Muscle of leg (tissue), 11 donors: Measurements from ENCODE around the gene INTS15. TPM values are rescaled to one million over a fixed set of nuclear protein-coding genes. Genes with fewer than 3 reads are reported as not detected.

ENCODE experiments used
- DNase-seq: peaks from one replicate; pipeline ENCODE4 v3.0.0; 2013
- H3K27ac ChIP-seq: one replicate; pipeline ENCODE4 v1.5.1; 2013; ENCODE audit warnings: mild to moderate bottlenecking, low read length, control low read depth
- H3K27me3 ChIP-seq: one replicate; pipeline ENCODE4 v1.6.1; 2013; ENCODE audit warnings: low read length; ENCODE audit not compliant: control insufficient read depth, insufficient read depth
- H3K36me3 ChIP-seq: one replicate; pipeline ENCODE4 v1.6.1; 2013; ENCODE audit warnings: low read length; ENCODE audit not compliant: control insufficient read depth, insufficient read depth
- H3K4me1 ChIP-seq: one replicate; pipeline ENCODE4 v1.6.1; 2013; ENCODE audit warnings: low read length; ENCODE audit not compliant: control insufficient read depth, insufficient read depth
- H3K4me3 ChIP-seq: one replicate; pipeline ENCODE4 v1.5.1; 2013; ENCODE audit warnings: low read length, control low read depth
- H3K9me3 ChIP-seq: replicated peaks from 2 replicates; pipeline ENCODE4 v1.6.1; 2013; ENCODE audit warnings: low read depth, low read length; ENCODE audit not compliant: control insufficient read depth
- WGBS: methylation state at CpG from one replicate; pipeline ENCODE4 v1.1.5; 2013; ENCODE audit warnings: missing lambda C conversion rate; ENCODE audit not compliant: insufficient coverage; 5-methylcytosine and 5-hydroxymethylcytosine counted together
- polyA plus RNA-seq, 8 donors: library from polyadenylated mRNA; unstranded; fragments of 120-200 nt; gene quantifications; one replicate each; pipeline versions ENCODE4 v1.2.1 to v1.2.3, GENCODE V29; 2013; ENCODE audit warnings: inconsistent platforms in 1 of 8, low replicate concordance in 1 of 8; ENCODE audit not compliant: insufficient read length in 8 of 8, insufficient read depth in 1 of 8
- total RNA-seq: library from RNA; stranded (reverse); fragments of 120-200 nt; gene quantifications from one replicate; pipeline ENCODE4 v1.2.4, GENCODE V29; 2013

The INTS15 gene
- total and polyA plus RNA-seq, 9 donors = 11.6 to 27.6 (median 24.2) TPM

GRCh38 chr7:6655636-6656385, 66.0 kb downstream of the INTS15 start:
- H3K36me3 ChIP-seq = peaks cover 30% of the 10 kb centered on the region
- 88% methylated on average over 11 of the region's 17 CpGs for WGBS
- H3K27ac ChIP-seq = no peak overlapping the region
- H3K4me3 ChIP-seq = no peak overlapping the region
- peaks cover 14% of the 10 kb centered on the region for H3K9me3 ChIP-seq
- H3K27me3 ChIP-seq = no peaks in the 10 kb centered on the region
- DNase-seq = no peak
- peaks cover 22% of the 10 kb centered on the region for H3K4me1 ChIP-seq

DNA sequence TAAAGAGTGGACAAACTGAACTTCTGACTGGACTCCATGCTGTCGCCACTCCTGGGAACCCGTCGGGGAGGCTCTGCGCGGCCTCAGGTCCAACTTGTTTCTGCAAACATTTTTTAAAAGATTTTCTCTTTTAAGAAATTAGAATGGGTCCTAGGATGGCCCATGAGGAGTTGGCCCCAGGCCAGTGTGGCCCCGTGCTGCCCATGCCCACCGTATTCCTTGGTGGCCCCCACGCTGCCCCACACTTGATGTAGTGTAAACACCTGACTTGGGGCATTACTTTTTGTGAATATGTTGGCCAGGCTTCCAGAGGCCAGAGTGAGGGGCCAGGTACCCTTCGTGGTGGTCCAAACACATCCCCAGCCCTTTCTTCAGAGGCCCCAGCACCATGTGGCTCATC, 66.6 kb downstream of the INTS15 start:
- Histone ChIP-seq H3K27ac (no peak overlapping the region), H3K36me3 (peaks cover 26% of the 10 kb centered on the region), H3K27me3 (peaks cover under 1% of the 10 kb centered on the region), H3K4me1 (peaks cover 22% of the 10 kb centered on the region), H3K9me3 (peaks cover 10% of the 10 kb centered on the region), H3K4me3 (no peak overlapping the region)
- DNase-seq = no peak
- 82% methylated on average over 7 of the region's 9 CpGs for WGBS

Other genes with a start within 250 kb of the INTS15 start
- 17.6 TPM for gene FAM220A, start 241.1 kb upstream of the INTS15 start, total RNA-seq
- 10 to 100 TPM; 16.0 to 21.2 (median 18.0) TPM for gene FAM220A, start 241.1 kb upstream of the INTS15 start, polyA plus RNA-seq
- gene RAC1, start 215.5 kb upstream of the INTS15 start, total RNA-seq = 47.2 TPM
- 100 to 1,000 TPM; 147 to 185 (median 160) TPM for gene RAC1, start 215.5 kb upstream of the INTS15 start, polyA plus RNA-seq
- 10.6 TPM for gene DAGLB, start 142.1 kb upstream of the INTS15 start, total RNA-seq
- gene DAGLB, start 142.1 kb upstream of the INTS15 start, polyA plus RNA-seq = 10 to 100 TPM; 10.1 to 14.0 (median 11.5) TPM
- 115 TPM for gene KDELR2, start 105.9 kb upstream of the INTS15 start, total RNA-seq
- 100 to 1,000 TPM; 145 to 240 (median 167) TPM for gene KDELR2, start 105.9 kb upstream of the INTS15 start, polyA plus RNA-seq
- gene GRID2IP, start 38.6 kb upstream of the INTS15 start, total RNA-seq = 0.09 TPM
- gene GRID2IP, start 38.6 kb upstream of the INTS15 start, polyA plus RNA-seq = under 1 TPM; 0.04 to 0.18 (median 0.09) TPM
- gene ZDHHC4, start 12.6 kb upstream of the INTS15 start, total RNA-seq = 57.5 TPM
- gene ZDHHC4, start 12.6 kb upstream of the INTS15 start, polyA plus RNA-seq = 10 to 100 TPM; 37.0 to 50.4 (median 43.5) TPM
- 7.2 TPM for gene ZNF853, start 25.6 kb downstream of the INTS15 start, total RNA-seq
- 10 to 100 TPM; 13.6 to 16.9 (median 15.0) TPM for gene ZNF853, start 25.6 kb downstream of the INTS15 start, polyA plus RNA-seq
- 11.1 TPM for gene ZNF316, start 47.3 kb downstream of the INTS15 start, total RNA-seq
- 10 to 100 TPM; 23.1 to 37.9 (median 28.4) TPM for gene ZNF316, start 47.3 kb downstream of the INTS15 start, polyA plus RNA-seq
- gene ZNF12, start 116.9 kb downstream of the INTS15 start, total RNA-seq = 23.9 TPM
- gene ZNF12, start 116.9 kb downstream of the INTS15 start, polyA plus RNA-seq = 10 to 100 TPM; 15.4 to 22.9 (median 18.9) TPM
- 0.71 TPM for gene RSPH10B2, start 164.1 kb downstream of the INTS15 start, total RNA-seq
- gene RSPH10B2, start 164.1 kb downstream of the INTS15 start, polyA plus RNA-seq = under 1 TPM in 7 of 8 donors, not detected in 1; 0.10 to 0.95 (median 0.33) TPM
- 83.2 TPM for gene CCZ1B, start 236.3 kb downstream of the INTS15 start, total RNA-seq
- gene CCZ1B, start 236.3 kb downstream of the INTS15 start, polyA plus RNA-seq = 10 to 100 TPM; 28.4 to 45.0 (median 40.8) TPM